ENCODE measurements around the gene MAP4. TPM values are rescaled to one million over a fixed set of nuclear protein-coding genes. Genes with fewer than 3 reads are reported as not detected.
"Not testable (repeated sequence)": the region's sequence is repeated elsewhere in the genome, so short reads cannot be mapped to it uniquely, and the experiment has no call there.

Gene MAP4
- total RNA-seq, 1 experiment from 2014 or later: 140 TPM

DNA sequence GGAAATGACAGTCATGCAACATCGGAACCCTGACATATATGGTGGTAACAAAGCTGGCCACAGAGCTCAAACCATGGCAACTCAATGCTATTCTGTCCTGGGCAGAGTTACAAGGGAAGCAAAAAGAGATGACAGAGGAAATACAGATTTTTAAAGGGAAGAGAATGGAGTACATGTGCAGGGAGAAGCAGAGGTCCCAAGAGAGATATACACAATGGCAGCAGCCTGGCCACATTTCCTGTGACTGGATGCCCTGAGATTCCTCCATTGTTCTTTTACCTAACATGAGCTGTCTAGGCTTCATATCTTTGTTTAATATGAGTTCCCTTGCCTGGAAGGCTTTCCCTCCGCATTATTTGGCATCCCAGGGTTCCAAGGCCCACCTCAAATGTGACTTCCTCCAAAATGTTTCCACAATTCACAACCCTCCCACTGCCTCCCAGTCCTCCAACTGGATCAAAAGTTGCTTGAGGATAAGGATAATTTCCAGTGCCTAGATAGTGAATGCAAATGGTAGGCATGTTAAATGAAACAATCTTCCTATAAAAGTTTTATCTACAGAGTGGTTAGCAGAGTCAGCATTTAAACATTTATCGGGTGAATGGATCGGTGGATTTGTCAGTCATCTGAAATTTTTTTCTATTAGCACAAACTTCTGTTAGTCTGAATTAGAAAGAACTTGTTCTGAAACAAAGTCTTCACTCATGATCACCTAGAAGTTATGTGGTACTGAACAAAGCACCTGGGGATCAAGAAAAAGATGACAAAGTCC lies 127.0 kb downstream of the MAP4 start:
- H3K9me3 ChIP-seq (ENCODE audit: control insufficient read depth, low read depth, low read length): no peaks in the 10 kb centered on the region
- no peak overlapping the region for H4K91ac ChIP-seq (ENCODE audit: insufficient read length, low read depth, low read length)
- H3K4me1 ChIP-seq (ENCODE audit: insufficient read depth, low read length): peaks cover 3% of the 10 kb centered on the region
- H3K56ac ChIP-seq (ENCODE audit: insufficient read length, low read depth, low read length): no peak overlapping the region
- no peak overlapping the region for H2AK5ac ChIP-seq (ENCODE audit: insufficient read length, low read length)
- H3K9me3 Mint-ChIP-seq: no peaks in the 10 kb centered on the region
- no peak overlapping the region for H2AFZ ChIP-seq (ENCODE audit: low read length)
- H3K4me3 Mint-ChIP-seq: no peak overlapping the region
- no peak overlapping the region for H2BK5ac ChIP-seq (ENCODE audit: insufficient read length, low read length)
- no peaks in the 10 kb centered on the region for H4K20me1 ChIP-seq (ENCODE audit: control insufficient read depth, insufficient read depth, insufficient read length)
- peaks cover 43 to 54% of the 10 kb centered on the region in 2 experiments for H3K4me1 Mint-ChIP-seq
- H2BK15ac ChIP-seq (ENCODE audit: low read depth, low read length): no peak overlapping the region
- no peak overlapping the region for H2BK20ac ChIP-seq (ENCODE audit: low read depth, low read length, poor library complexity, severe bottlenecking)
- H3K79me1 ChIP-seq (ENCODE audit: insufficient read depth, low read depth, low read length, poor library complexity, severe bottlenecking): no peaks in the 10 kb centered on the region
- no peaks in the 10 kb centered on the region for H3K27me3 ChIP-seq (ENCODE audit: insufficient read depth, low read length)
- H3K27me3 Mint-ChIP-seq (ENCODE audit: low read depth): no peaks in the 10 kb centered on the region
- H3K18ac ChIP-seq (ENCODE audit: insufficient read length, low read depth, low read length): no peak overlapping the region
- H3K27ac ChIP-seq (ENCODE audit: insufficient read length, low read depth, low read length): no peak overlapping the region
- no peak overlapping the region for H3K4me2 ChIP-seq (ENCODE audit: insufficient read depth, insufficient read length, low read length)
- no peak overlapping the region for H3K14ac ChIP-seq (ENCODE audit: insufficient read depth, low read length)
- no peak overlapping the region for H3K4ac ChIP-seq (ENCODE audit: low read depth, low read length)
- TF ChIP-seq, protein P1, sequence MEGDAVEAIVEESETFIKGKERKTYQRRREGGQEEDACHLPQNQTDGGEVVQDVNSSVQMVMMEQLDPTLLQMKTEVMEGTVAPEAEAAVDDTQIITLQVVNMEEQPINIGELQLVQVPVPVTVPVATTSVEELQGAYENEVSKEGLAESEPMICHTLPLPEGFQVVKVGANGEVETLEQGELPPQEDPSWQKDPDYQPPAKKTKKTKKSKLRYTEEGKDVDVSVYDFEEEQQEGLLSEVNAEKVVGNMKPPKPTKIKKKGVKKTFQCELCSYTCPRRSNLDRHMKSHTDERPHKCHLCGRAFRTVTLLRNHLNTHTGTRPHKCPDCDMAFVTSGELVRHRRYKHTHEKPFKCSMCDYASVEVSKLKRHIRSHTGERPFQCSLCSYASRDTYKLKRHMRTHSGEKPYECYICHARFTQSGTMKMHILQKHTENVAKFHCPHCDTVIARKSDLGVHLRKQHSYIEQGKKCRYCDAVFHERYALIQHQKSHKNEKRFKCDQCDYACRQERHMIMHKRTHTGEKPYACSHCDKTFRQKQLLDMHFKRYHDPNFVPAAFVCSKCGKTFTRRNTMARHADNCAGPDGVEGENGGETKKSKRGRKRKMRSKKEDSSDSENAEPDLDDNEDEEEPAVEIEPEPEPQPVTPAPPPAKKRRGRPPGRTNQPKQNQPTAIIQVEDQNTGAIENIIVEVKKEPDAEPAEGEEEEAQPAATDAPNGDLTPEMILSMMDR (conservative IDR thresholded peaks at IDR 0.05): no peak
- no peak overlapping the region for H4K8ac ChIP-seq (replicated peaks; ENCODE audit: insufficient read length, low read depth, low read length)
- no peak overlapping the region for H4K5ac ChIP-seq (ENCODE audit: insufficient read length, low read depth, low read length)
- no peak overlapping the region for H3T11ph ChIP-seq (ENCODE audit: low read length)
- H2BK120ac ChIP-seq (ENCODE audit: low read depth, low read length, poor library complexity, severe bottlenecking): no peak overlapping the region
- DNase-seq: no peak
- no peak overlapping the region for H2BK12ac ChIP-seq (ENCODE audit: insufficient read length, low read depth, low read length)
- WGBS (ENCODE audit: extremely low coverage, insufficient read length, low lambda C conversion rate): no CpG with 5 or more reads among the region's 4 CpGs
- peak overlapping the region; percentile 33 to 52 (median 42); a peak in 4 of 7 replicates for H3K27ac Mint-ChIP-seq
- H3K23ac ChIP-seq (ENCODE audit: insufficient read length, low read depth, low read length): no peak overlapping the region
- peaks cover 18 to 40% (median 30%) of the 10 kb centered on the region in 3 experiments; a peak in 6 of 7 replicates for H3K36me3 Mint-ChIP-seq (ENCODE audit: insufficient read depth in 1 of 3, low read depth in 3 of 3)
- no peak overlapping the region for H3K9ac ChIP-seq (ENCODE audit: extremely low read depth, insufficient read length, low read length)
- H3K79me2 ChIP-seq (ENCODE audit: insufficient read depth, low read length): no peaks in the 10 kb centered on the region
- no peaks in the 10 kb centered on the region for H3K23me2 ChIP-seq (ENCODE audit: insufficient read length, low read depth, low read length, poor library complexity, severe bottlenecking)

DNA sequence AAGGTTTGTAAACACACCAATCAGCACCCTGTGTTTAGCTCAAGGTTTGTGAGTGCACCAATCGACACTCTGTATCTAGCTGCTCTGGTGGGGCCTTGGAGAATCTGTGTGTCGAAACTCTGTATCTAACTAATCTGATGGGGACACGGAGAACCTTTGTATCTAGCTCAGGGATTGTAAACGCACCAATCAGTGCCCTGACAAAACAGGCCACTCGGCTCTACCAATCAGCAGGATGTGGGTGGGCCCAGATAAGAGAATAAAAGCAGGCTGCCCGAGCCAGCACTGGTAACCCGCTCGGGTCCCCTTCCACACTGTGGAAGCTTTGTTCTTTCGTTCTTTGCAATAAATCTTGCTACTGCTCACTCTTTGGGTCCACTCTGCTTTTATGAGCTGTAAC lies 128.2 kb downstream of the MAP4 start:
- H3K9me3 Mint-ChIP-seq: not testable (repeated sequence)

More for the DNA sequence above, 128.2 kb downstream of the MAP4 start:
- Mint-ChIP-seq H3K4me1 (peaks cover 33 to 44% of the 10 kb centered on the region in 2 experiments), H3K27ac (peak overlapping the region; percentile 2 to 66 (median 48); a peak in 5 of 7 replicates), H3K36me3 (ENCODE audit: insufficient read depth in 1 of 3, low read depth in 3 of 3) (peaks cover 18 to 43% (median 30%) of the 10 kb centered on the region in 3 experiments; a peak in 6 of 7 replicates)
- H3K4ac ChIP-seq (ENCODE audit: low read depth, low read length); H2BK20ac ChIP-seq (ENCODE audit: low read depth, low read length, poor library complexity, severe bottlenecking); H3K27me3 Mint-ChIP-seq (ENCODE audit: low read depth); H3K9me3 ChIP-seq (ENCODE audit: control insufficient read depth, low read depth, low read length); H3K23ac ChIP-seq (ENCODE audit: insufficient read length, low read depth, low read length); H2BK5ac ChIP-seq (ENCODE audit: insufficient read length, low read length); H3K4me3 Mint-ChIP-seq; H4K91ac ChIP-seq (ENCODE audit: insufficient read length, low read depth, low read length); H2AFZ ChIP-seq (ENCODE audit: low read length); H3K4me1 ChIP-seq (ENCODE audit: insufficient read depth, low read length); H3K4me2 ChIP-seq (ENCODE audit: insufficient read depth, insufficient read length, low read length); H3K27ac ChIP-seq (ENCODE audit: insufficient read length, low read depth, low read length); H3K14ac ChIP-seq (ENCODE audit: insufficient read depth, low read length); H2BK12ac ChIP-seq (ENCODE audit: insufficient read length, low read depth, low read length); H2BK120ac ChIP-seq (ENCODE audit: low read depth, low read length, poor library complexity, severe bottlenecking); H3K79me2 ChIP-seq (ENCODE audit: insufficient read depth, low read length); H4K5ac ChIP-seq (ENCODE audit: insufficient read length, low read depth, low read length); H4K20me1 ChIP-seq (ENCODE audit: control insufficient read depth, insufficient read depth, insufficient read length); H3T11ph ChIP-seq (ENCODE audit: low read length); H4K8ac ChIP-seq (replicated peaks; ENCODE audit: insufficient read length, low read depth, low read length); H3K79me1 ChIP-seq (ENCODE audit: insufficient read depth, low read depth, low read length, poor library complexity, severe bottlenecking); H3K9ac ChIP-seq (ENCODE audit: extremely low read depth, insufficient read length, low read length); H3K56ac ChIP-seq (ENCODE audit: insufficient read length, low read depth, low read length); H2BK15ac ChIP-seq (ENCODE audit: low read depth, low read length); H3K23me2 ChIP-seq (ENCODE audit: insufficient read length, low read depth, low read length, poor library complexity, severe bottlenecking); H3K27me3 ChIP-seq (ENCODE audit: insufficient read depth, low read length); DNase-seq; H3K18ac ChIP-seq (ENCODE audit: insufficient read length, low read depth, low read length); H2AK5ac ChIP-seq (ENCODE audit: insufficient read length, low read length): not testable (repeated sequence)
- no CpG with 5 or more reads among the region's 9 CpGs for WGBS (ENCODE audit: extremely low coverage, insufficient read length, low lambda C conversion rate)

Measured in H9 (cell line).